ENCODE measurements around the gene SPTBN5.

Gene SPTBN5

DNA sequence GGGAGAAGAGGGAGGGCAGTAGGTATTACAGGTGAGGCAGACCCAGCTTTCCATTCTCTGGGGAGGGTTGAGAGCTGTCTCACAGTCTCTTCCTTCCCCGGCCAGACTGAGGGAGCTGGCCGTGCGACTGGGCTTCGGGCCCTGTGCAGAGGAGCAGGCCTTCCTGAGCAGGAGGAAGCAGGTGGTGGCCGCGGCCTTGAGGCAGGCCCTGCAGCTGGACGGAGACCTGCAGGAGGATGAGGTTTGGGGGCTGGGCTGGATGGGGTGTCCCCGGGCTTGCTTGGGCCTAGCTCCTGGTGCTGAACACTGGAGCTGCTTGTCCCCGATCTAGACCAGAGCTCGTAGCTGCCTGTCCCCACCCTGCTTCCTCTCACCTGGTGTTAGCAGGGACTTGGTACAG is 50.3 kb downstream of the SPTBN5 start:
- ATAC-seq, result no peak

DNA sequence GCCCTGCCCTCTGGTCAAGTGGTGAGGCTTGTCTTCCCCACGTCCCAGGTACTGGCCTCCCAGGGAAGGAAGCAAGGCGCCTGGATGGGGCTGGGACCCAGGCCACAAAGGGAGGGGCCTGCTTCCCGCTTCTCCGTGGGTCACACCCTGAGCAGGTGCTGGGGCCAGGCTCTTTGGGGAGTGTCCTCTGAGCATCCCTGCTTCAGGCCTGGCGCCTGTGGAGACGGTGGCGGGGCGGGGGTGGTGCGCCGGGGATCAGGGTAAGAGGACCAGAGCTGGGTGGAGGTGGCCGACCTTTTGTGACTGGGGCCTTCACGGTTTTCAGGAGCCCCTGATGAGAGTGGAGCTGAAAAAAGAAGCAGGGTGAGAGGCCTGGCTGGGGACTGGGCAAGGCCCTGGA is 51.6 kb downstream of the SPTBN5 start:
- no peak for ATAC-seq

GRCh38 chr15:41841131-41841530 is 52.7 kb downstream of the SPTBN5 start:
- ATAC-seq, result no peak

DNA sequence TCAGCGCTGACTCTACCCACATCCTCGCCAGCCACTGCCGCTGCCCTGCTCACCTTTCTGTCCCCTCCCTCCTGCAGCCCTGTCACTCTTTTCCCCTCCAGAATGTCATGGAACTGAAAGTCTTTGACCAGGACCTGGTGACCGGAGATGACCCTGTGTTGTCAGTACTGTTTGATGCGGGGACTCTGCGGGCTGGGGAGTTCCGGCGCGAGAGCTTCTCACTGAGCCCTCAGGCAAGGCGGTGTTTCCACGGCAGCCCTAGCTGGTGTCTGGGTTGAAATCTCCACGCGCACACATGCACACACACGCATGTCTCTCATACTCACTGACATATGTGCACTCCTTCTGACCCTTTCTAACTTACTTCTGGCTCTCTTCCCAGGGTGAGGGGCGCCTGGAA is 53.2 kb downstream of the SPTBN5 start:
- no peak for ATAC-seq

- no peak for ATAC-seq
These were observed 53.9 kb downstream of the SPTBN5 start for GRCh38 chr15:41839781-41840491.

GRCh38 chr15:41838400-41838897 is 55.4 kb downstream of the SPTBN5 start, which contains the start of gene PLA2G4B:
Gene PLA2G4B (plus strand): TSS chr15:41838847. CDS start chr15:41838914, 67 bp downstream.
- no peak for ATAC-seq

GRCh38 chr15:41836713-41837454 is 57.0 kb downstream of the SPTBN5 start:
- ATAC-seq, result no peak

- no peak for ATAC-seq
These were observed 57.8 kb downstream of the SPTBN5 start for GRCh38 chr15:41836073-41836472.

- no peak for ATAC-seq
These were observed 59.8 kb downstream of the SPTBN5 start for GRCh38 chr15:41834096-41834495.

GRCh38 chr15:41832875-41833274 is 61.0 kb downstream of the SPTBN5 start:
- ATAC-seq, result peak in 1 of 2 donors; percentile 21

DNA sequence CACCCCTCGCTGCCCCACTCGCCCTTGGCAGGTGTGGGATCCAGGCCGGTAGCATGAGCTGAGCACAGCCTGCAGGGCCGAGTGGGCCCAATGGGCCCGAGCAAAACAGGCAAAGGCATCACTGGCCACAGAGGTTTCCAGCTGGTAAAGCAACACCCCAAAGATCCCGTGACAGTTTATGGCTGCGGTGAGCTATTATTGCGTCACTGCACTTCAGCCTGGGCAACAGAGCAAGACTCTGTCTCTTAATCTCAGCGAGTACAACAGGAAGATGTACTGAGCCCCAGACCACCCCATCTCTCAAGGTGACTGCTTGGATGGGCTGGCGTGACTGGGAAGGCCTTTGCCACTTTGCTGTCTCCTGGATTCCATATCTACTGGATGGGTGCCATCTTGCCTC is 61.6 kb downstream of the SPTBN5 start:
- ATAC-seq, result no peak

- peak; percentile 31 to 32 for ATAC-seq
These were observed 62.6 kb downstream of the SPTBN5 start for GRCh38 chr15:41831291-41831690.

DNA sequence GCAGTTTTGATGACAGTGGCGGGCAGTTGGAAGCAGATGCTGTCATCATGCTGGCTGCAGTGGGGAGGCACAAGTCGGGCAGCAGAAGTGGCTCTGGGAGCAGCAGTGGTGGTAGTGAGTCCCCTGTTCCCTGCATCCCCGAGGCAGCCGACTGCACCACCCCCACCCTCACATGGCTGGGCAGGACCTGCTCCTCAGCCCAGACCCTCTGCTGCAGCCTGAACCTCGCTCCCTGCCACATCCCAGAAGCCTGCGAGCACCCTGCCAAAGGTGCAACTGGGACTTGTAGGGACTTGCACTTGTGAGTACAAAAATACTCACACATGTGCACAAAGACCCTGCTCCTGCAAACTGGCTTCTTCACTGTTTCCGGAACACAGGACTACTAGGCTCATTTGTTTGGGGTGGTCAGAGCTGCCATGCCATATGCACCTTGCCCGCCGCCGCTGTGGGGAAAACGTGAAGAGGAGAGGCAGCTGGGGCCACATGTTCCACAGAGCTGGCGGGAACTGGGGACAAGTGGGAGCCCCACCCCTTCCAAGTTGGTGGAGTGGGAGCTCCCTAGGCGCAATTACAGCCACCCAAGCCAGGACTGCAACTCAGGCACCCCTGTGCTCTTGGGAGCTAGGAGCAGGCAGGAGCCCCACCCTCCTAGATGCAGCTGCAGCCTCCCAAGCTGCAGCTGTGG is 63.8 kb downstream of the SPTBN5 start:
- ATAC-seq, result no peak

DNA sequence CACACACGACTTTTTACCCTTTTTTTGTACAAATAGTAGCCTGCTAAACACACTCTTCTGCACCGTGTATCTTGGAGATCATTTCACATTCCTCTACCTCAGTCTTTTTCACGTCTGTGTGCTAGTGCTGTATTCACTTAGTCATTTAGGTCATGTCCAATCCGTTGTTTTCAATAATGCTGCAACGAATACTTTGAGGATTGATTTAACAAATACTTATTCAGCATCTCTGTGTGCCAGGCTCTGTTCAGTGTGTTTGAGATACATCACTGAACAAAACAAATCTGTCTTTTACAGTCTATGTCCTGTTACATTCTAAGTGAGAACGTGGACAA is 65.1 kb downstream of the SPTBN5 start:
- ATAC-seq, result no peak

DNA sequence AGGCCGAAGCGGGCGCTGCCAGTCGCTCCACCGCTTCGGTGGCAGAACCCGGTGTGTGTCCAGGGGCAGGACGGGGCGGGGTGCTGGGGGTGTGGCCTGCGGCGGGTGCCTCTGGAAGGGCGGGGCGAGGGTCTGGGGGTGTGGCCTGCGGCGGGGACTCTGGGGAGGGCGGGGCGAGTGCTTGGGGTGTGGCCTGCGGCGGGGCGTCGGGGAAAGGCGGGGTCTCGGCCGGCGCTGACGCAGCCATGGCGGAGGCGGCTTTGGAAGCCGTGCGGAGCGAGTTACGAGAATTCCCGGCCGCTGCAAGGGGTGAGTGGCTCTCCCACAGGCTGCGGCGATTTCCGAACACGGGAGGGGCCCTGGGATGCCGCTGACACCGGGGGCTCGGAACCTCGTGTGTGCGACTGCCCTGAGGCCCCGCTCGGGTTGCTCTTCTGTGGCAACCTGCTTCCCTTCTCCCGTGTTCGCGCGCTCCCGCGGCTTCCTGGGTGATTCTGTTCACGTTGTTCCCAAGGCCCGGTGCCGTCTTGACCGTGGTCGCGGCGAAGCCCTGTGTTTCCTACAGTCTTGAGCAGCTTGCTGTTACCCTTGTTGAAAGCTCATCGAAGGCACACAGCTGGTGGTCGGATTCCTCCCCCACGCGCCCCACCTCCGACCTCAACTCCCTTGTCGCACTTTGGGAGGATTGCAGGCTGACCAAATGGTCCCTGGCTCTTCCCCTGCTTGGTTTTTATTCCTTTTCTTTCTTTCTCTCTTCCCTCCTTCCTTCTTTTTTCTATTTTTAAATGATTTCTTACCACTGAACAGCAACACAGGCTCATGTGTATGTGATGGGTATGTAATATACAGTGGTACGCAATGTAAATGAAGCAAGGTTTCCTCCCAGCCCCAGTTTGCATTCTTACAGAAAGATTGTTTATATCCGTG is 65.7 kb downstream of the SPTBN5 start, which contains the start of gene JMJD7:
JMJD7 (plus strand) TSS at position 213 of the 927 bp plus-strand sequence; CDS start at position 246, 33 bp downstream.
- peak; percentile 87 to 90 for ATAC-seq

DNA sequence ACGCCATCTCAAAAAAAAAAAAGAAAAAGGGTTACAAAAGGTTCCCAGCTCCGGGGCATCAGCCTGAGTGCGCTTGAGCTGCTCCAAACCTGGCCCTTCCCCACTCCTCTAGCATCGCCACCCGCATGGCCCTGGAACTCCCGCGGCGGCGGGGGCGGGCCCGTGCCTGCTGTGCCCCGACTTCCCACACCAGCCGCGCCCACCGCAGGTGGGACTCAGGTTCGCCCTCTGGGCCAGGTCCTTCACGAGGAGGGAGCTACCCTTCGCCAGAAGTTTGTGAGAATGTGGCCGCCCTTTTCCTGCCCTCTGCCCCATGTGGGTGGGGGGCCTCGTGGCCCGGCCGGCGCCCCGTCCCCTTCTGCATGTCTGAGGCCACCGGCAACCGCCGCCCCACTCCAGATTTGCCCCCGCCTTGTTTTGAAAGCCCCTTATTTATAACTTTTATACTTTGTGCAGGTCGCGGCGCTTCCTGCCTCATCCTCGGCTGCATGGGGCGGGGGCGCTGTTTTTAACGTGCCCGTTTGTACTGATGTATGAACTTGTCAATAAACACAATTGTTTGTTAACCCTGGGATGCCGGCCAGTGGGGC is 66.5 kb downstream of the SPTBN5 start:
- ATAC-seq, result peak; percentile 5 to 11

DNA sequence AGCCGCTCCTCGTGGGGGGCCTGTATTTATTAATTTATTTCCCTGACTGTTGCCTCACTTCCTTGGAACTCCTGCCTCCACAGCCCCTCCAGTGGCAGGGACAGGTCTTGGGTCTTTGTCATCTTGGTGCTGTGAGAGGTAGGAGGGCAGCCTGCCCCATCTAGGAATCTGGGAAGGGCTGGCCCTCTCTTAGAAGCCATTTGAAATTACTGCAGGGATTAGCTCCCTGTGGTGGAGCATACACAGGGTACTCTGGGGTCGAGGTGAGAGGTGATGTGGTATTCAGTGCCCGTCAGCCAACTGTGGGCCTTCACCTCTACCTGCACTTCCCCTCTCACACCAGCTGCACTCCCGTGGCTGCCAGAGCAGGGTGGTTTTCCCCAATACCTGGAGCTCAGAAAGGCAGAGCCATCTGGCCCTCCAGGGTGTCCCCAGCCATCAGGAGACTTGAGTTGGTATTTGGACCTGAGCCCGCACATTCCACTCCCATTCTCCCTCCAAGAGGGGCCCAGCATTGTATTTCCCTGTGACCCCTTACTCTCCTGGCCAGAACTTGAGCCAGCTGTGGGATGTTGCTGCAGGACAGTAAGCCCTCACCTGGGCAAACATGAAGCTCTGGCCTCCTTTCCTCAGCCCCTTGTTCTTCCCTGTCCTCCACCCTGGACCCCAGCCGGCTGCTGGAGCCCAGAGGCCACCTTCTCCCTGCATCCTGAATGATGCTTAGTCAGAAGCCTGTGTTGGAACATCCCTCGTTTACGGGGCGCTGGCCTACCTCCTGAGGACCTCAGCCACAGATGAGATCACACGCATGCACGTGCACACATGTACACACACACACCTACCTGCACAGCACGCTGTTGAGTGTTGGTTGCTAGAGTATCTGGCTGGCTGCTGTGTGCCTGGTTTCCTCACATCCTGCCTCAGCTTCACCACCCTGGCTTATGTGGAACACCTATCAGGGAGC is 68.0 kb downstream of the SPTBN5 start:
- no peak for ATAC-seq

DNA sequence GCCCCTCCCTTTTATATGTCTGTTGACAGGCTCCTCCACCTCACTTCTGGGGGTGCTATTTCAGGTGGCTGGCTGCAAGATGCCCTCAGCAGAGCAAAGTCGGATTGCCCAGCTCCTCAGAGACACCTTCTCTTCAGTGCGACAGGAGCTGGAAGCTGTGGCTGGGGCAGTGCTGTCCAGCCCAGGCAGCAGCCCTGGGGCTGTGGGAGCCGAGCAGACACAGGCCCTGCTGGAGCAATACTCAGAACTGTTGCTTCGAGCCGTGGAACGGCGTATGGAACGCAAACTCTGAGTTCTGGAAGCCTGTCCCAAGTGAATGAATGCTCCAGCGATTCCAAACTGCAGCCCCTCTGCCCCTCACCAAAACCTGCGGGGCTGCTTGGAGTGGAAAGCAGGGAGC is 68.7 kb downstream of the SPTBN5 start:
- no peak for ATAC-seq

GRCh38 chr15:41824062-41824745 is 69.6 kb downstream of the SPTBN5 start:
- no peak for ATAC-seq

- no peak for ATAC-seq
These were observed 70.4 kb downstream of the SPTBN5 start for GRCh38 chr15:41823502-41823901.
